CD14-positive monocyte (primary cell): Measurements from ENCODE around the gene OR8A1. TPM values are rescaled to one million over a fixed set of nuclear protein-coding genes. Genes with fewer than 3 reads are reported as not detected.

Experiments used
- DNase-seq, 3 donors: peaks; one replicate each; pipeline ENCODE4 v3.0.0-alpha.2; 2011 to 2022
- H2AFZ ChIP-seq: 2 replicates; pipeline ENCODE4 v1.6.0; 2012; ENCODE audit warnings: mild to moderate bottlenecking, low read depth, low read length, inconsistent platforms; ENCODE audit not compliant: insufficient read depth, poor library complexity, severe bottlenecking
- H3K27ac ChIP-seq, 2 donors: 1 replicate in 1 of 2; 2 replicates in 1 of 2; pipeline ENCODE4 v1.5.1; 2012 to 2013; ENCODE audit warnings: low read length in 2 of 2, control low read depth in 1 of 2, inconsistent platforms in 1 of 2, low read depth in 1 of 2, mild to moderate bottlenecking in 1 of 2
- H3K27me3 ChIP-seq, 2 donors: one replicate each; pipeline versions ENCODE4 v1.6.0 to v1.6.1; 2011 to 2013; ENCODE audit warnings: low read length in 2 of 2; ENCODE audit not compliant: control insufficient read depth in 2 of 2, insufficient read depth in 2 of 2
- H3K36me3 ChIP-seq, 2 donors: replicated peaks in 1 of 2; 1 replicate in 1 of 2; 2 replicates in 1 of 2; pipeline versions ENCODE4 v1.5.1 to v1.6.1; 2012 to 2013; ENCODE audit warnings: low read length in 2 of 2, control low read depth in 1 of 2, inconsistent platforms in 1 of 2, mild to moderate bottlenecking in 1 of 2; ENCODE audit not compliant: insufficient read depth in 2 of 2, control insufficient read depth in 1 of 2
- H3K4me1 ChIP-seq, 2 donors: 1 replicate in 1 of 2; 2 replicates in 1 of 2; pipeline versions ENCODE4 v1.5.1 to v1.6.1; 2012 to 2013; ENCODE audit warnings: low read length in 2 of 2, control low read depth in 1 of 2, inconsistent platforms in 1 of 2, mild to moderate bottlenecking in 1 of 2, moderate library complexity in 1 of 2; ENCODE audit not compliant: insufficient read depth in 2 of 2, control insufficient read depth in 1 of 2
- H3K4me2 ChIP-seq: replicated peaks from 2 replicates; pipeline ENCODE3; 2012; ENCODE audit warnings: low read length, moderate library complexity, mild to moderate bottlenecking; ENCODE audit not compliant: poor library complexity, severe bottlenecking; ENCODE audit errors: extremely low read depth
- H3K4me3 ChIP-seq, 3 experiments: fragments of 200-600 bp in 1 of 3; sonication (generic) in 1 of 3; replicated peaks in 1 of 3; 1 replicate in 2 of 3; 2 replicates in 1 of 3; pipeline ENCODE4 v1.5.1; 2011 to 2013; ENCODE audit warnings: low read length in 3 of 3, mild to moderate bottlenecking in 3 of 3, control low read depth in 2 of 3, low read depth in 2 of 3, inconsistent platforms in 1 of 3, moderate library complexity in 1 of 3
- H3K79me2 ChIP-seq: 2 replicates; pipeline ENCODE4 v1.6.0; 2012; ENCODE audit warnings: mild to moderate bottlenecking, control low read depth, inconsistent platforms, low read length, moderate library complexity; ENCODE audit not compliant: insufficient read depth
- H3K9ac ChIP-seq: 2 replicates; pipeline ENCODE4 v1.6.0; 2017; ENCODE audit warnings: low read length, mild to moderate bottlenecking; ENCODE audit not compliant: insufficient read depth, poor library complexity, severe bottlenecking
- H3K9me3 ChIP-seq, 2 donors: replicated peaks in 1 of 2; 1 replicate in 1 of 2; 2 replicates in 1 of 2; pipeline versions ENCODE4 v1.5.1 to v1.6.1; 2012 to 2013; ENCODE audit warnings: low read length in 2 of 2, control low read depth in 1 of 2; ENCODE audit not compliant: control insufficient read depth in 1 of 2, insufficient read depth in 1 of 2
- H4K20me1 ChIP-seq: 2 replicates; pipeline ENCODE4 v1.6.0; 2012; ENCODE audit warnings: mild to moderate bottlenecking, low read length, control low read depth, moderate library complexity; ENCODE audit not compliant: insufficient read depth
- H3K27ac Mint-ChIP-seq, 7 donors: one replicate each; pipeline ENCODE4 v1.8.0; 2020; ENCODE audit warnings: mild to moderate bottlenecking in 7 of 7, mixed read lengths in 7 of 7, moderate library complexity in 6 of 7, inconsistent platforms in 2 of 7
- H3K27me3 Mint-ChIP-seq, 3 donors: one replicate each; pipeline ENCODE4 v1.8.0; 2021 to 2022; ENCODE audit warnings: low read depth in 3 of 3, mild to moderate bottlenecking in 3 of 3, mixed read lengths in 3 of 3, moderate library complexity in 3 of 3, inconsistent platforms in 1 of 3
- H3K36me3 Mint-ChIP-seq, 2 donors: one replicate each; pipeline ENCODE4 v1.8.0; 2020; ENCODE audit warnings: mixed read lengths in 2 of 2, inconsistent platforms in 1 of 2, mild to moderate bottlenecking in 1 of 2
- H3K4me1 Mint-ChIP-seq: one replicate; pipeline ENCODE4 v1.8.0; 2020; ENCODE audit warnings: mild to moderate bottlenecking, mixed read lengths
- H3K4me3 Mint-ChIP-seq, 2 donors: one replicate each; pipeline ENCODE4 v1.8.0; 2020; ENCODE audit warnings: mild to moderate bottlenecking in 2 of 2, mixed read lengths in 2 of 2, moderate library complexity in 1 of 2
- H3K9me3 Mint-ChIP-seq, 7 donors: one replicate each; pipeline ENCODE4 v1.8.0; 2020 to 2022; ENCODE audit warnings: mixed read lengths in 7 of 7, mild to moderate bottlenecking in 6 of 7, moderate library complexity in 6 of 7, inconsistent platforms in 2 of 7
- WGBS: methylation state at CpG from one replicate; pipeline ENCODE4 v1.1.5; 2013; ENCODE audit warnings: missing lambda C conversion rate; ENCODE audit not compliant: insufficient coverage; 5-methylcytosine and 5-hydroxymethylcytosine counted together
- intact Hi-C, 2 donors: fragments of 100-400 bp; cut with micrococcal nuclease; formaldehyde crosslinking; loops; one replicate each; pipeline versions ENCODE4 v1.15.0 to v1.15.1; 2023
- polyA plus RNA-seq, 3 donors: library from polyadenylated mRNA; depleted of rRNA in 1 of 3; unstranded in 2 of 3; stranded (reverse) in 1 of 3; fragments of 300-500 nt in 2 of 3; fragments of >200 nt in 1 of 3; fragmentation: Illumina TruSeq in 2 of 3; gene quantifications; 1 replicate in 2 of 3; 2 replicates in 1 of 3; pipeline ENCODE4 v1.2.3, GENCODE V29; 2012 to 2021
- TF ChIP-seq, protein P1 (sequence below): fragments of 200-600 bp; IDR thresholded peaks from one replicate; pipeline ENCODE4 v1.8.0; 2022; ENCODE audit warnings: antibody characterized with exemption, mild to moderate bottlenecking

The OR8A1 gene
- polyA plus RNA-seq, 3 donors = not detected

DNA sequence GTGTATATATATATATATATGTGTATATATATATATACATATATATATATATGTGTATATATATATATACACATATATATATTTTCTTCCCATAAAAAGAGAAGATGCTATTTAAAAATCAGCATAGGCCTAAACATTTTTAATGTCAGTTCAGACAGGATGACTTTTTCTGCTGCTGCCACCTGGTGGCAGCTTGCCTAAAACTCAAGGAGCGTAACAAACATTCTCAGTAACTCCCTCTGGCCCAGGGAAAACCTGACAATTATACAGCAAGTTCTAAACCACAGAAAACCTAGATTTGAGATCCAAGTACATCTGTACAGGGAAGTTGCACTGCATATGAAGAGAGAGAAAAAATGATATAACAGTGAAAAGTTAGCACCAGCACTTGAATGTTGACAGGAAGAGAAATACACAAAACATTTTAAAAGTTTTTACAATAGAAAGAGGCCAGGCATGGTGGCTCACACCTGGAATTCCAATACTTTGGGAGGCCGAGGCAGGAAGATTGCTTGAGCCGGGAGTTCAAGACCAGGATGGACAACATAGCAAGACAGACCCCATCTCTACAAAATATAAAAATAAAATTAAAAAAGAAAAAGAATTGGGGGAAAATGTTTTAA is 16.6 kb downstream of the OR8A1 start:
- Histone ChIP-seq H2AFZ (no peak overlapping the region), H3K27ac (no peak overlapping the region), H3K4me3 (no peak overlapping the region), H3K9ac (no peak overlapping the region), H3K36me3 (no peaks in the 10 kb centered on the region), H3K9me3 (no peaks in the 10 kb centered on the region), H4K20me1 (no peaks in the 10 kb centered on the region), H3K27me3 (no peaks in the 10 kb centered on the region), H3K79me2 (no peaks in the 10 kb centered on the region), H3K4me1 (no peaks in the 10 kb centered on the region), H3K4me2 (no peak overlapping the region)
- Mint-ChIP-seq H3K4me1 (no peaks in the 10 kb centered on the region), H3K27me3 (peaks cover 7 to 9% (median 9%) of the 10 kb centered on the region in 3 donors), H3K36me3 (no peaks in the 10 kb centered on the region), H3K27ac (no peak overlapping the region), H3K9me3 (no peaks in the 10 kb centered on the region), H3K4me3 (no peak overlapping the region)
- DNase-seq = peak; percentile 23 to 51 (median 41)
- TF ChIP-seq, protein P1, sequence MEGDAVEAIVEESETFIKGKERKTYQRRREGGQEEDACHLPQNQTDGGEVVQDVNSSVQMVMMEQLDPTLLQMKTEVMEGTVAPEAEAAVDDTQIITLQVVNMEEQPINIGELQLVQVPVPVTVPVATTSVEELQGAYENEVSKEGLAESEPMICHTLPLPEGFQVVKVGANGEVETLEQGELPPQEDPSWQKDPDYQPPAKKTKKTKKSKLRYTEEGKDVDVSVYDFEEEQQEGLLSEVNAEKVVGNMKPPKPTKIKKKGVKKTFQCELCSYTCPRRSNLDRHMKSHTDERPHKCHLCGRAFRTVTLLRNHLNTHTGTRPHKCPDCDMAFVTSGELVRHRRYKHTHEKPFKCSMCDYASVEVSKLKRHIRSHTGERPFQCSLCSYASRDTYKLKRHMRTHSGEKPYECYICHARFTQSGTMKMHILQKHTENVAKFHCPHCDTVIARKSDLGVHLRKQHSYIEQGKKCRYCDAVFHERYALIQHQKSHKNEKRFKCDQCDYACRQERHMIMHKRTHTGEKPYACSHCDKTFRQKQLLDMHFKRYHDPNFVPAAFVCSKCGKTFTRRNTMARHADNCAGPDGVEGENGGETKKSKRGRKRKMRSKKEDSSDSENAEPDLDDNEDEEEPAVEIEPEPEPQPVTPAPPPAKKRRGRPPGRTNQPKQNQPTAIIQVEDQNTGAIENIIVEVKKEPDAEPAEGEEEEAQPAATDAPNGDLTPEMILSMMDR = peak; percentile 63
- WGBS = no CpG with 5 or more reads among the region's 3 CpGs
- intact Hi-C loops = loop anchor here (5.0 to 10.0 kb wide), 3 partner anchors 162 to 512 kb away; partner anchors contain the start of gene OR8B4 (in 2 of the 2)

DNA sequence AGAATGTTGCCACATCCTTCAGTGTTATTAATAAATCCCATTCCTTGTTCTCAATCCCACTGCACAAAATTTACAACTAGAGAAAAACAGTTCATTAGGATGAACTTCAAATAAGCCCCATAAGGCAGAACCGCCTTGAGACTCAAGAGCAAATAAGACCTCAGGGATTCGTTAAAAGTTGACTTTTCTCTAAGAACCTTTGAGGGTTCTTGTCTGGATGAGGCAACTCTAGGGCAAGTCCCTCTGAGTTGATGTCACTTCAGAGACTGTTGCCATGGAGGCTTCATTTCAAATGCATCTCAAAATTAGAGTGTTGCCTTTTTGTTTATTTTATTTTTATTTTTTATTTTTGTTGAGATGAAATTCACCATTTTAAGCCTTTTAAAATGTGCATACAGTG is 21.6 kb downstream of the OR8A1 start:
- Histone ChIP-seq H3K4me3 (no peak overlapping the region), H3K27ac (no peak overlapping the region), H3K79me2 (no peaks in the 10 kb centered on the region), H3K27me3 (no peaks in the 10 kb centered on the region), H3K9me3 (no peaks in the 10 kb centered on the region), H3K9ac (no peak overlapping the region), H3K4me1 (no peaks in the 10 kb centered on the region), H3K36me3 (no peaks in the 10 kb centered on the region), H4K20me1 (no peaks in the 10 kb centered on the region), H2AFZ (no peak overlapping the region), H3K4me2 (no peak overlapping the region)
- Mint-ChIP-seq H3K36me3 (no peaks in the 10 kb centered on the region), H3K27ac (no peak overlapping the region), H3K27me3 (peaks cover 9 to 14% (median 10%) of the 10 kb centered on the region in 3 donors), H3K9me3 (no peaks in the 10 kb centered on the region), H3K4me1 (no peaks in the 10 kb centered on the region), H3K4me3 (no peak overlapping the region)
- 93% methylated on average over 2 of the region's 2 CpGs for WGBS
- TF ChIP-seq, protein P1 = no peak
- DNase-seq = no peak
- intact Hi-C loops = no loop called here
